H1 (cell line): ENCODE measurements around the gene TCFL5. TPM values are rescaled to one million over a fixed set of nuclear protein-coding genes. Genes with fewer than 3 reads are reported as not detected.

Experiments
- ATF3 ChIP-seq: IDR thresholded peaks from 2 replicates; pipeline ENCODE4 v1.6.1; 2011; ENCODE audit warnings: low read depth, mild to moderate bottlenecking, low read length; ENCODE audit not compliant: insufficient read depth
- EGR1 ChIP-seq: IDR thresholded peaks from 2 replicates; pipeline ENCODE4 v1.6.1; 2011; ENCODE audit warnings: low read depth, low read length, borderline replicate concordance
- MAFK ChIP-seq: IDR thresholded peaks from 2 replicates; pipeline ENCODE4 v1.6.1; 2012; ENCODE audit warnings: low read depth, mild to moderate bottlenecking, improper control_type of control experiment, low read length
- RXRA ChIP-seq: IDR thresholded peaks from 2 replicates; pipeline ENCODE4 v1.6.1; 2011; ENCODE audit warnings: low read depth, mild to moderate bottlenecking, low read length, moderate library complexity; ENCODE audit not compliant: insufficient read depth
- TAF1 ChIP-seq: IDR thresholded peaks from 2 replicates; pipeline ENCODE4 v1.6.1; 2011; ENCODE audit warnings: mild to moderate bottlenecking, low read depth, low read length
- polyA plus RNA-seq, 7 experiments: library from polyadenylated mRNA; depleted of rRNA in 3 of 7; stranded (reverse) in 5 of 7; unstranded in 2 of 7; fragments of >200 nt in 5 of 7; fragments of 200-250 nt in 2 of 7; gene quantifications; 1 replicate in 5 of 7; 2 replicates in 1 of 7; 4 replicates in 1 of 7; pipeline versions ENCODE4 v1.2.1 to v1.2.3, GENCODE V29; 2011 to 2013; ENCODE audit warnings: missing spikeins in 2 of 7, mixed read lengths in 2 of 7
- total RNA-seq: library from RNA; stranded (reverse); fragmentation: NEBNext Ultra II Directional; extraction: Animal tissue kit (Norgen Biotek cat#: 25700); gene quantifications from 2 replicates; pipeline ENCODE4 v1.2.1, GENCODE V29; 2021

TCFL5 gene
- total and polyA plus RNA-seq, 2 of the 8 experiments (the other 6 are each of a cell fraction or from before 2014, with no cell fraction given): 6.2 to 15.0 TPM

GRCh38 chr20:62890444-62890843 lies 28.8 kb upstream of the TCFL5 start (continued):
- TF ChIP-seq EGR1 (no peak), ATF3 (no peak), RXRA (no peak), TAF1 (no peak), MAFK (no peak)
